ENCODE results near the gene GSTP1. TPM values are rescaled to one million over a fixed set of nuclear protein-coding genes. Genes with fewer than 3 reads are reported as not detected.
A peak's percentile ranks its signal among the peaks of the same experiment; 100 is the strongest.

The GSTP1 gene
- total and polyA plus RNA-seq, 9 of the 15 experiments (the other 6 are each of a cell fraction or from before 2014, with no cell fraction given): 592 to 2,150 (median 1,204) TPM

GRCh38 chr11:67629386-67630227 is 46.0 kb downstream of the GSTP1 start, which contains the start of gene NUDT8 (continued):
- TF ChIP-seq STAT6 (CRISPR knock-in tag; IDR thresholded peaks at IDR 0.05) (no peak), ZNF75A (CRISPR knock-in tag; IDR thresholded peaks at IDR 0.05) (no peak), MYC (IDR thresholded peaks at IDR 0.05; ENCODE audit: low read depth, low read length) (peak; percentile 77), MYC (CRISPR knock-in tag; IDR thresholded peaks at IDR 0.05; ENCODE audit: borderline replicate concordance, low read depth) (peak; percentile 72; the same call in 1 of the 2 replicates), SIRT6 (IDR thresholded peaks at IDR 0.05; ENCODE audit: low read depth, low read length) (no peak), ZNF780A (CRISPR knock-in tag; IDR thresholded peaks at IDR 0.05) (no peak), ZNF592 (IDR thresholded peaks at IDR 0.05) (peak; percentile 77), ZNF277 (CRISPR knock-in tag; IDR thresholded peaks at IDR 0.05; ENCODE audit: borderline replicate concordance) (no peak), ZNF561 (CRISPR knock-in tag; conservative IDR thresholded peaks at IDR 0.05) (no peak), NR2C1 (IDR thresholded peaks at IDR 0.05) (no peak), NR2C1 (tag; IDR thresholded peaks at IDR 0.05) (no peak), BRF2 (IDR thresholded peaks at IDR 0.05; ENCODE audit: borderline replicate concordance, insufficient read depth, insufficient read length) (no peak), ZNF507 (tag; conservative IDR thresholded peaks at IDR 0.05) (no peak), MEIS2 (IDR thresholded peaks at IDR 0.05; ENCODE audit: partially characterized antibody) (peak; percentile 12), ZNF408 (CRISPR knock-in tag; IDR thresholded peaks at IDR 0.05; ENCODE audit: low read depth) (no peak), ZNF707 (CRISPR knock-in tag; conservative IDR thresholded peaks at IDR 0.05) (no peak), TFAM (CRISPR knock-in tag; conservative IDR thresholded peaks at IDR 0.05) (no peak)
